DMS 273 (cell line): ENCODE results near the gene CELA2B.
A peak's percentile ranks its signal among the peaks of the same experiment; 100 is the strongest.
"Not testable (repeated sequence)": the region's sequence is repeated elsewhere in the genome, so short reads cannot be mapped to it uniquely, and the experiment has no call there.

ENCODE experiments used
- DNase-seq: peaks from one replicate; lab custom pipeline; 2025; ENCODE audit not compliant: unreplicated experiment; lab: John Stamatoyannopoulos, UW

The CELA2B gene

DNA sequence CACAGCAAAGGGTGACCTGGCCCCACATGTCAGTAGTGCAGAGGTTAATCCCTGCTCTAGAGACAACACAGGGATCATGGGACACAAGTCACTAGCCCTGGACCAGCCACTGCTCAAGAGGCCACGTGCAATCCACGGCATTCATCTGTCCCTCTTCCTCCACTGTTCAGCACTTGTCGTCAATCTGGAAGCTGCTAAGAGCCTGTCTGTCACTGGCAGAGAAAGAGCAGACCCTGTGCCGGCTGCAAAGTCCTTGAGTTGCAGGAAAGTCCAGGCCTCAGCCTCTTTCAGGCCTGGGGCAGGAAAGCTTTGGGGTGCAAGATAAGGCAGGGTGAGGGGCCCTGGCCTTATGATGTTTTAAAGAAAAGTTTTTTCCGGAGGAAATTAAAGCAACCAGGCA, 16.7 kb downstream of the CELA2B start:
- no peak for DNase-seq

DNA sequence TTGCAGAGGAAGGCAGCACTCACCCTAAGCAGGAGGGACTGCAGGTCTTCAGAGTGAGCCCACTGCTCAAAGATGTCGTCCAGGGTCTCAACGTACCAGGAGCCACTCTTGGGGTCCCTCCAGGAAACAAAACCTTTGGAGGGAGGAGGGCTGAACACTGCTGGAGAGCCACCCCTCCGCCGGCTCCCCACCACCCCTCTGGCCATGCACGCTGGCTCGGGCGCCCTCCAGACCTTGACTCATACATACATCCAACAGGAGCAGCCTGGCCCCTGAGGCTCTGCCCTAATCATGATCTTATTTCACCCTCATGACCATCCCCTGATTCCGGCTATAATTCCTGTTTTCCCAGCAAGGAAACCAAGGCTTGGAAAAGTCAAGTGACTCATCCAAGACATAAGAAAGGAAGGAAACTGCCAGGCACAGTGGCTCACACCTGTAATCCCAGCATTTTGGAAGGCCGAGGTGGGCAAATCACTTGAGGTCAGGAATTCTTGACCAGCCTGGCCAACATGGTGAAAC, 18.0 kb downstream of the CELA2B start:
- no peak for DNase-seq

GRCh38 chr1:15500184-15501178, 24.6 kb downstream of the CELA2B start:
- no peak for DNase-seq

- DNase-seq, result peak; percentile 90
Observed at GRCh38 chr1:15501208-15502032, 25.5 kb downstream of the CELA2B start.

GRCh38 chr1:15504436-15504835, 28.5 kb downstream of the CELA2B start:
- DNase-seq, result peak; percentile 59

DNA sequence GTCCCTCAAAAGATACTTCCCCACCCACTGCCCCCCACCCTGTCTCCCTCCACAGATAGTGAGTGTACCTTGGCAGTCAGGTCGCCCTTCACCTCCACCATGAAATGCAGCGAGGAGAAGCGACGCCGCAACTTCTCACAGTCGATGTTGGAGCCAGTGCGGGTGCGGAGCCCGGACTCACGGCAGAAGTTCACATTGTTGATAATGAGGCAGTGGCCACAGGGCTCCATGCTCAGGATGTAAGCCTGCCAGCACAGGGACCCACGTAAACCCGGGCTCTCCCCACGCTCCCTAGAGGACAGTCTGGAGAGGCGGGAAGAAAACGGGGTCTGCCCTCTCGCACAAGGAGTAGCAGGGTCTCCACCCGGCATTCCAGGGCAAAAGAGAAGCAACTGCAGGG, 30.9 kb downstream of the CELA2B start:
- DNase-seq, result no peak

- no peak for DNase-seq
Observed at GRCh38 chr1:15507278-15507677, 31.4 kb downstream of the CELA2B start.

- no peak for DNase-seq
Observed at GRCh38 chr1:15508700-15509487, 33.0 kb downstream of the CELA2B start.

- no peak for DNase-seq
Observed at GRCh38 chr1:15509586-15509985, 33.7 kb downstream of the CELA2B start.

DNA sequence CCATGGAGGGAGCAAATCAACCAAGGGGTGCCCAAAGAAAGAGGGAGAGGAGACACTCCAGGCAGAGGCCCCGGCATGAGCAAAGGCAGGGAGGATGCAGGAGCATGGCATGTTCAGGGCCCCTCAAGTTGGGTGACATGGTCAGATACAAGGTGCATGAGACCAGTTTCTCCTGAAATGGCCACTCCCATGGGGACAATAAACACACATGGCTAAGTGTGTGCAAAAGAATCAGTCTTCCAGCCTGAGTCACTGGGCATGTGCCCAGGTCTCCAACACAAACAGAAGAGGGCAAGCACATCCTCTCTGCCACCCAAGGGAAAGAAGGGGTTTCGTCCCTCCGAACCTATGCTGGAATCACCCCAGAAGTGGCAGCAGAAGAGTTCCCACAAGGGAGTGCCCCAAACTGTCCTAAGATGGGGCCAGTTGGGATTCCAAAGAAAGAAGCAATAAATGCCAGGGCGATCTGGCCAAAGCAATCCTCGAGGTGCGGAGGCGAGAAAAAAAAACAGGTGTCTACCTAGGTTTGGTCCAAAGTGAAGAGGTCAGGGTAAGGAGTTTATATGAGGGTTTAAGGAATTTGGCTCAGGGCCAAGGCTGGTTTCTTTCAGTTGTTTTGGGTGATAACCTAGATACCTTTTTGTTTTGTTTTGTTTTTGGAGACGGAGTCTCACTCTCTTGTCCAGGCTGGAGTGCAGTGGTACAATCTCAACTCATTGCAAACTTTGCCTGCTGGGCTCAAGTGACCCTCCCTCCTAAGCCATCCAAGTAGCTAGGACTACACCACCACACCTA, 34.9 kb downstream of the CELA2B start:
- no peak for DNase-seq

DNA sequence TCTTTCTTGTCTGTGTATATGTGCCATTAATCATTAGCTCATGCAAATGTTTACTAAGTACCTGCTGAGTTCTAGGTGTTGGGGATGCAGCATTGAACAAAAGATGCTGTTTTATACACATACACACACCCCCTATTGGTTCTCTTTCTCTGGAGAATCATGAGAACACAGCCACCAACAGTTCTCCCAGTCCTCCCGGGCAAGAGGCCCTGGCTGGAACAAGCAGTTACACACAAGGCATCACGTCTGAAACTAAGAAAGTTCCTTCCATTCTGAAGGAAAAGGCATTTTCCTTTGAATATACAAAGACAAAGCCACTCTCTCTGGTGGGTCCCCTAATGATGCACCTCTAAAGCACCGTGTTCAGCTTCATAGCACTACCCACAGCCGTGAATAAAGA, 37.3 kb downstream of the CELA2B start:
- DNase-seq, result no peak

- DNase-seq, result no peak
Observed at GRCh38 chr1:15513919-15514318, 38.0 kb downstream of the CELA2B start.

DNA sequence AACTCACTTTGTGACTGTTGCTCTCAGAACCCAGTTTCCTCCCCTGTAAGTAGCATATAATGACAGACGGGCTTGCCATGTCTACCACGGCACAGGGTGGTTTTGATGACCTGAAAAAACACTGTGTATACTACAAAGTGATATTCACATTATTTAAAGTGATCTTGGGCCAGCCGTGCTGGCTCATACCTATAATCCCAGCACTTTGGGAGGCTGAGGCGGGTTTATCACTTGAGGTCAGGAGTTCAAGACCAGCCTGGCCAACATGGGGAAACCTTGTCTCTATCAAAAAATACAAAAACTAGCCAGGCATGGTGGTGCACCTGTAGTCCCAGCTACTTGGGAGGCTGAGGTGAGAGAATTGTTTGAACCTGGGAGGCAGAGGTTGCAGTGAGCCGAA, 38.7 kb downstream of the CELA2B start:
- not testable (repeated sequence) for DNase-seq

DNA sequence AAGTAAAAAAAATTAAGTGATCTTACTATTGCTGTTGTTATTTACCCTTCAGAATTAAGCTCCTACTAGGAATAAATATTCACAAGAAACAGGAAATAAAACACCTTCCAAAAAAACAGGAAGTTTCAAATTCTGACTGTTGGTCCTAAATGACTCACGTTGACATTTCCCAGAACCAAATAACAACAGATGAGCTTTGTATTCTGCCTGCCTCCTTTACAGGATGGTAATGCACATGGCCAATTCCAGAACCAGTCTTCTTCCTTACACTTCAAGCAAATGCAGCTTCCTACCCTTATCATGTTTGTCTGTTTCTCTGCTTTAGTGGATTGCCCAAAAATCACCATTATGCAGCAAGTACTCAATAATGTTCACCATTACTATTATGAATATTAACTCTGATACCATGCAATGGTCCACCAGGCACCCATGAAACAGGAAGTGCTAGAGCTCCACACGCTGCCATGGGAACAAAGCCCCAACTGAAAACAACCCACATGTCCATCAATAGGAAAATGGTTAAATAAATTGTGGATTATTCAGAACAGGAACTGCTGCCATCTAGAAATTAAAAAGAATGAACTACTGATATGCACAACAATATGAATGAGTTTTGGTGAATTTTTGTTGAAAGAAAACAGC, 39.2 kb downstream of the CELA2B start:
- DNase-seq, result no peak

DNA sequence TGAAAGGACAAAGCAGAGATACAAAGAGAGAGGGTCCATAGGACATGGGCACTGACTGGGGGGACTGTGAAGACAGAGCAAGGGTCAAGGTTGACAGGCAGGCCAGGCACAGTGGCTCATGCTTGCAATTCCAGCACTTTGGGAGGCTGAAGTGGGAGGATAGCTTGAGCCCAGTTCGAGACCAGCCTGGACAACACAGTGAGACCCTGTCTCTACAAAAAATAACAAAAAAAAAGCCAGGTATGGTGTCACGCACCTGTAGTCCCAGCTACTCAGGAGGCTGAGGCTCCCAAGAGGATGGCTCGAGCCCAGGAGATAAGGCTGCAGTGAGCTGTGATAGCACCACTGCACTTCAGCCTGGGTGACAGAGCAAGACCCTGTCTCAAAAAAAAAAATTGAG, 43.7 kb downstream of the CELA2B start:
- DNase-seq, result no peak

GRCh38 chr1:15521206-15521906, 45.5 kb downstream of the CELA2B start:
- DNase-seq, result not testable (repeated sequence)

DNA sequence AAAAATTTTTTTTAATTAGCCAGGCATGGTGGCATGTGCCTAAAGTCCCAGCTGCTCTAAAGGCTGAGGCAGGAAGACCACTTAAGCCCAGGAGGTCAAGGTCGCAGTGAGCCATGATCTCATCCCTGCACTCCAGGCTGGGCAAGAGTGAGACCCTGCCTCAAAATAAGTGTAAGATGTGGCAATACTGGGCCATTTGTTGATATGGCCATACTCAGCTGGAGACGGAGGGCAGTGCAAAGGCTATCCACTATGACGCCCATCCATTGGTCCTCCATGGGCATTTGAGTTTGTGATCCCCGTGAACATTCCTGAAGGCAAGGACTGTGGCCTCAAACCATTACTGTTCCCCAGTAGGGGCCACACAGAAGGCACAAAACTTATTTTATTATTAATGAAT, 46.6 kb downstream of the CELA2B start:
- no peak for DNase-seq

GRCh38 chr1:15523104-15524020, 47.5 kb downstream of the CELA2B start:
- DNase-seq, result peak; percentile 89
